ENCODE measurements around the gene ATP1B1.
"Not testable (repeated sequence)": the region's sequence is repeated elsewhere in the genome, so short reads cannot be mapped to it uniquely, and the experiment has no call there.

The ATP1B1 gene

DNA sequence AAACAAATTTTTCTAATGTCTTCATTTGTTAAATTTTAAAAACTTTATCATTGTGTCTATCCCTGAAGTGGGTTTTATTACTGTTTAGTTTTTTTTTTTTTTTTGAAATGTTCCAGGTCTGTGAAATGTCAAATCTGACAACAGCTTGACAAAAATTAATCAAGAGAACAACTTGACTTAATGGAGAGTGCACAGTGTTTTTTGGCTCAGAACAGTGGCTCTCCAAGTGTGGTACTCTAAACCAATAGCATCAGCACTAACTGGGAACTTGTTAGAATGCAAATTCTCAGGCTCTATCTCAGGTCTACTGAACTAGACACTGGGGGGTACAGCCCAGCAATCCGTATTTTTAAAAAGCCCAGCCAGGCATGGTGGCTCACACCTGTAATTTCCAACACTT is 49.2 kb downstream of the ATP1B1 start:
- DNase-seq (ENCODE audit: low read depth): no peak
- H3K4me3 ChIP-seq (replicated peaks; ENCODE audit: low read depth, low read length): no peak overlapping the region
- TF ChIP-seq, protein P1, sequence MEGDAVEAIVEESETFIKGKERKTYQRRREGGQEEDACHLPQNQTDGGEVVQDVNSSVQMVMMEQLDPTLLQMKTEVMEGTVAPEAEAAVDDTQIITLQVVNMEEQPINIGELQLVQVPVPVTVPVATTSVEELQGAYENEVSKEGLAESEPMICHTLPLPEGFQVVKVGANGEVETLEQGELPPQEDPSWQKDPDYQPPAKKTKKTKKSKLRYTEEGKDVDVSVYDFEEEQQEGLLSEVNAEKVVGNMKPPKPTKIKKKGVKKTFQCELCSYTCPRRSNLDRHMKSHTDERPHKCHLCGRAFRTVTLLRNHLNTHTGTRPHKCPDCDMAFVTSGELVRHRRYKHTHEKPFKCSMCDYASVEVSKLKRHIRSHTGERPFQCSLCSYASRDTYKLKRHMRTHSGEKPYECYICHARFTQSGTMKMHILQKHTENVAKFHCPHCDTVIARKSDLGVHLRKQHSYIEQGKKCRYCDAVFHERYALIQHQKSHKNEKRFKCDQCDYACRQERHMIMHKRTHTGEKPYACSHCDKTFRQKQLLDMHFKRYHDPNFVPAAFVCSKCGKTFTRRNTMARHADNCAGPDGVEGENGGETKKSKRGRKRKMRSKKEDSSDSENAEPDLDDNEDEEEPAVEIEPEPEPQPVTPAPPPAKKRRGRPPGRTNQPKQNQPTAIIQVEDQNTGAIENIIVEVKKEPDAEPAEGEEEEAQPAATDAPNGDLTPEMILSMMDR (IDR thresholded peaks at IDR 0.05; ENCODE audit: low read length, missing control alignments): no peak

DNA sequence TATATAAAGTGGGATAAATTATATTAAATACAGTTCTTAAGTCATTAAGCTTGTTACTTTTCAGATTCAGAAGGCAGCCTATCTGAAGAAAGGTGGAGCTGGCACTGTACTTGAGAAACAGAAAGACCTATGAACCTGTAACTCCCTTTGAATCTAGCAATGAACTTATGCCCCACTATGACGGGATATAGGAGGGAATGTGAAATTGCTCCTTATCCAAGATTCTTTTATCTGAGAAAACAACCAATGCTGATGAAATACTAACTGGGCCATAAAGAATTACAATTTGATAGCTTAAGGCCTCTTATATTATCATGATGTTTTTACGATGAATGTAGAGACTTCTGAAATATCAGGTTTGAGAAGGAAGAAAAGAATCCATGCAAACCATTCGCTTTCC is 50.1 kb downstream of the ATP1B1 start:
- H3K4me3 ChIP-seq (replicated peaks; ENCODE audit: low read depth, low read length): no peak overlapping the region
- TF ChIP-seq, protein P1 (IDR thresholded peaks at IDR 0.05; ENCODE audit: low read length, missing control alignments): no peak
- no peak for DNase-seq (ENCODE audit: low read depth)

DNA sequence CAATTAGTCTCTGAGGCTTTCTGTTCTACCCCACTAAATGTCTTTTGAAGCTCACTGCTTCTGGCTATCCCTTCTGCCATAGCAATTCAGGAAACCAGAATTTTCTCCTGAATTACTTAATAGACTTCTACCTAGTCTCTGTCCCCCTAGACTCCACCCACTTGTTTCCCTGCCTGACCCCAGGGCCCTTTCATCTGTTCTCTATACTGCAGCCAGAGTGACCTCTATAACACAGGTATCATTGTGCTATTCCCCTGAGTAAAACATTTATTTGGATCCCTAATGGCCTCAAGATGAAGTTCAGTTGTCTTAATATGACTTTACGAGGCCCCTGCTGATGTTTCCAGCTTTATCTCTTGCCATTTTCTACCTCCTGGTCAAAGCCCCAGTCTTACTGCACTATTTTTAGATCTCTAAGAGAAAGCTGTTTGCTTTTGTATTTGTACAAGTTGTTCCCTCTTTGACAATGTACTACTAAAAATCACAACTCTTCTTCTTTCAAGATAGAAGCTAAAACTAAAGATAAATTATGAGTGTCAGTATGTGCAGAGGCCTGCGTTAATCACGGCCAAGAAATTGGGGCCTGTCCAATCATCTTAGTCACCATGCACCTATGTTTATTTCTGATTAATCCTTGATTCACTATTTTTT is 54.5 kb downstream of the ATP1B1 start:
- DNase-seq (ENCODE audit: low read depth): peak; percentile 11
- TF ChIP-seq, protein P1 (IDR thresholded peaks at IDR 0.05; ENCODE audit: low read length, missing control alignments): no peak
- H3K4me3 ChIP-seq (replicated peaks; ENCODE audit: low read depth, low read length): no peak overlapping the region

DNA sequence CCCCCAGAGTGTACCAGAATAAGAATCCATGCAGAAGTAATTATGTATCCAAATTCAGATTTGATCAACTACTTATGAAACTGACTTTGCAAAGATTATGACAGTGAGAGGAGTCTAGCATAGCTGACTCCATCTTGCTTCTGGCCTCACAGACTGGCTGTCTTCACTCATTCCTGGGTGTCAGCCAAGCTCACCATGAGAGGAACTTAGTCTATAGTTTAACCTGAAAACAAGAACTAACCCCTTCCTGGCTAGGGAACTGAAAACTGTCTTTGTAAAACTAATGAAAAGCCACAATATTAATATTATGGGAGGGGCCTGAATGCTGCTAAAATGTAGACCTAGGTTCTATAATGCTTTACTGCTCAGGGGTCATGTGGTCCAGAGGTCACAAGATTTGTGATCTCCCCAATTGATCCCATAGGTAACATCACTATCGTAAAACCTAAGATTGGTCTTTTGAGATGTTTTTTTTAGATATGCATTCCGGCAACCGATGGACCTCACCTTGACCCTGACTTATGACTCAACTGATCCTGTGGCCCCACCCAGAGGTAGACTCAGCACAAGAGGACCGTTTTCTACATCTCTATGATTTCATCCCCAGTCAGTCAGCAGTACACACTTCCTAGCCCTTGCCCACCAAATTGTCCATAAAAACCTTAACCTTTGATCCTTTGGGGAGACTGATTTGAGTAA is 55.2 kb downstream of the ATP1B1 start:
- H3K4me3 ChIP-seq (replicated peaks; ENCODE audit: low read depth, low read length): no peak overlapping the region
- peak; percentile 14 for DNase-seq (ENCODE audit: low read depth)
- TF ChIP-seq, protein P1 (IDR thresholded peaks at IDR 0.05; ENCODE audit: low read length, missing control alignments): no peak

DNA sequence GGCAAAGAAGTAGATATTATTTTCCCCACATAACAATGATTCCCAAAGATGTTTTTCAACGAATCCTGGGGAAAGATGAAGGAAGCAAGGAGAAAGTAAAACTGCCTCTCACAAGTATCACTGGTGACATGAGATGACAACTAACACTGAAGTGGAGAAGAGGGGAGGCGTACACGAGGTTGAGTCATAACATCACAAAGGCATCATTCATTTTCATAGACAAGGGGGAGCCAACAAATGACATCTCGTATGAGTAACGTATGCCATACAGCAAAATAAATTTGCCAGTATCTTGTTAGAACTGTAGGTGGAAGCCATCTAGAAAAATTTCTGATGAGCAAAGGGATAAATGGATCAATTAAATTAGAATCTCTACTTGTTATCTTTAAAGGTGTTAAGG is 56.6 kb downstream of the ATP1B1 start:
- peak; percentile 40 for DNase-seq (ENCODE audit: low read depth)
- no peak overlapping the region for H3K4me3 ChIP-seq (replicated peaks; ENCODE audit: low read depth, low read length)
- TF ChIP-seq, protein P1 (IDR thresholded peaks at IDR 0.05; ENCODE audit: low read length, missing control alignments): no peak

DNA sequence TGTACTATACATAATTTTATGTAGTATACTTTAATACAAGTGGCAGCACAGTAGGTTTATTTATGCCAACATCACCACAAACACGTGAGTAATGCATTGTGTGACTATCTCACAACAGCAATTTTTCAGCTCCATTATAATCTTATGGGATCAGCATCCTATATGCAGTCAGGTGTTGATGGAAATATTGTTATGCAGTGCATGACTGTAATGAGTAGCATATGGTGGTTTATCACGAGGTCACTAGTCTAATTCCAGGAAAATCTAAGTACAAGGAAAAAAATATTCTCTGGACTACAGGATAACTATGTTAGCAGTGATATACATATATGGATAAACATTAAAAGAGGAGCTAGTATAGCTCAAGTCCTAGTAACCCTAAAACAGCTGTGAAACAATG is 69.0 kb downstream of the ATP1B1 start:
- DNase-seq (ENCODE audit: low read depth): no peak
- no peak overlapping the region for H3K4me3 ChIP-seq (replicated peaks; ENCODE audit: low read depth, low read length)
- TF ChIP-seq, protein P1 (IDR thresholded peaks at IDR 0.05; ENCODE audit: low read length, missing control alignments): no peak

DNA sequence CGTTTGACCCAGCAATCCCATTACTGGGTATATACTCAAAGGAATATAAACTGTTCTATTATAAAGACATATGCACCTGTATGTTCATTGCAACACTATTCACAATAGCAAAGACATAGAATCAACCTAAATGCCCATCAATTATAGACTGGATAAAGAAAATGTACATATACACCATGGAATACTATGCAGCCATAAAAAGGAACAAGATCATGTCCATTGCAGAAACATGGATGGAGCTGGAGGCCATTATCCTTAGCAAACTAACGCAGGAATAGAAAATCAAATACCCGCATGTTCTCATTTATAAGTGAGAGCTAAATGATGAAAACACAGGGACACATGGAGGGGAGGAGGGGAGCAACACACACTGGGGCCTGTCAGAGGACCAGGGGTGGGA is 72.9 kb downstream of the ATP1B1 start:
- not testable (repeated sequence) for H3K4me3 ChIP-seq (replicated peaks; ENCODE audit: low read depth, low read length); DNase-seq (ENCODE audit: low read depth)

All from fibroblast of pulmonary artery (primary cell).